H9 (cell line): ENCODE data around the gene UNC45A. TPM values are rescaled to one million over a fixed set of nuclear protein-coding genes. Genes with fewer than 3 reads are reported as not detected.

Source experiments
- DNase-seq: peaks from one replicate; pipeline ENCODE4 v3.0.0-alpha.2; 2017
- H2AFZ ChIP-seq: one replicate; pipeline ENCODE4 v1.6.1; 2013; ENCODE audit warnings: mild to moderate bottlenecking, low read length, control low read depth, moderate library complexity
- H2AK5ac ChIP-seq: 2 replicates; pipeline ENCODE4 v1.6.1; 2013; ENCODE audit warnings: low read length, control low read depth, mixed read lengths; ENCODE audit not compliant: insufficient read length
- H2BK120ac ChIP-seq: one replicate; pipeline ENCODE4 v1.6.1; 2013; ENCODE audit warnings: low read depth, mild to moderate bottlenecking, low read length, control low read depth, inconsistent platforms; ENCODE audit not compliant: poor library complexity, severe bottlenecking
- H2BK12ac ChIP-seq: 2 replicates; pipeline ENCODE4 v1.6.1; 2013; ENCODE audit warnings: low read length, control low read depth, mixed read lengths, low read depth; ENCODE audit not compliant: insufficient read length
- H2BK15ac ChIP-seq: 2 replicates; pipeline ENCODE4 v1.6.1; 2013; ENCODE audit warnings: low read depth, low read length, control low read depth
- H2BK20ac ChIP-seq: one replicate; pipeline ENCODE4 v1.6.1; 2013; ENCODE audit warnings: low read depth, mild to moderate bottlenecking, low read length, control low read depth, inconsistent platforms; ENCODE audit not compliant: poor library complexity, severe bottlenecking
- H2BK5ac ChIP-seq: 2 replicates; pipeline ENCODE4 v1.6.1; 2013; ENCODE audit warnings: low read length, control low read depth, mixed read lengths; ENCODE audit not compliant: insufficient read length
- H3K14ac ChIP-seq: 2 replicates; pipeline ENCODE4 v1.6.1; 2013; ENCODE audit warnings: low read length, control low read depth; ENCODE audit not compliant: insufficient read depth
- H3K18ac ChIP-seq: 2 replicates; pipeline ENCODE4 v1.6.1; 2013; ENCODE audit warnings: low read depth, mild to moderate bottlenecking, mixed read lengths, low read length, control low read depth; ENCODE audit not compliant: insufficient read length
- H3K23ac ChIP-seq: 2 replicates; pipeline ENCODE4 v1.6.1; 2013; ENCODE audit warnings: low read length, control low read depth, mixed read lengths, low read depth; ENCODE audit not compliant: insufficient read length
- H3K23me2 ChIP-seq: 2 replicates; pipeline ENCODE4 v1.6.1; 2013; ENCODE audit warnings: low read depth, mild to moderate bottlenecking, mixed read lengths, low read length, control low read depth; ENCODE audit not compliant: insufficient read length, poor library complexity, severe bottlenecking
- H3K27ac ChIP-seq: 2 replicates; pipeline ENCODE4 v1.5.1; 2013; ENCODE audit warnings: low read length, control low read depth, mixed read lengths, low read depth; ENCODE audit not compliant: insufficient read length
- H3K27me3 ChIP-seq: 2 replicates; pipeline ENCODE4 v1.6.1; 2013; ENCODE audit warnings: low read length, control low read depth, inconsistent platforms; ENCODE audit not compliant: insufficient read depth
- H3K4ac ChIP-seq: 2 replicates; pipeline ENCODE4 v1.6.1; 2013; ENCODE audit warnings: low read depth, mild to moderate bottlenecking, control low read depth, inconsistent platforms, low read length, moderate library complexity
- H3K4me1 ChIP-seq: 2 replicates; pipeline ENCODE4 v1.6.1; 2013; ENCODE audit warnings: low read length, control low read depth, inconsistent platforms; ENCODE audit not compliant: insufficient read depth
- H3K4me2 ChIP-seq: 2 replicates; pipeline ENCODE4 v1.6.1; 2013; ENCODE audit warnings: low read length, control low read depth, mixed read lengths; ENCODE audit not compliant: insufficient read length, insufficient read depth
- H3K56ac ChIP-seq: 2 replicates; pipeline ENCODE4 v1.6.1; 2013; ENCODE audit warnings: low read depth, mild to moderate bottlenecking, mixed read lengths, low read length, control low read depth; ENCODE audit not compliant: insufficient read length
- H3K79me1 ChIP-seq: 2 replicates; pipeline ENCODE4 v1.6.1; 2013; ENCODE audit warnings: low read depth, mild to moderate bottlenecking, moderate library complexity, low read length, control low read depth, inconsistent platforms; ENCODE audit not compliant: insufficient read depth, poor library complexity, severe bottlenecking
- H3K79me2 ChIP-seq: 2 replicates; pipeline ENCODE4 v1.6.1; 2013; ENCODE audit warnings: low read length, control low read depth, inconsistent platforms; ENCODE audit not compliant: insufficient read depth
- H3K9ac ChIP-seq: 2 replicates; pipeline ENCODE4 v1.6.1; 2013; ENCODE audit warnings: low read length, control low read depth, mixed read lengths; ENCODE audit not compliant: insufficient read length; ENCODE audit errors: extremely low read depth
- H3K9me3 ChIP-seq: one replicate; pipeline ENCODE4 v1.6.1; 2013; ENCODE audit warnings: low read depth, low read length, inconsistent platforms; ENCODE audit not compliant: control insufficient read depth
- H3T11ph ChIP-seq: one replicate; pipeline ENCODE4 v1.6.1; 2013; ENCODE audit warnings: mild to moderate bottlenecking, low read length, control low read depth, inconsistent platforms
- H4K20me1 ChIP-seq: one replicate; pipeline ENCODE4 v1.6.1; 2013; ENCODE audit not compliant: control insufficient read depth, insufficient read length, insufficient read depth
- H4K5ac ChIP-seq: 2 replicates; pipeline ENCODE4 v1.6.1; 2013; ENCODE audit warnings: low read depth, mild to moderate bottlenecking, mixed read lengths, low read length, control low read depth; ENCODE audit not compliant: insufficient read length
- H4K8ac ChIP-seq: replicated peaks from 2 replicates; pipeline ENCODE4 v1.6.1; 2013; ENCODE audit warnings: low read length, control low read depth, mixed read lengths, low read depth; ENCODE audit not compliant: insufficient read length
- H4K91ac ChIP-seq: 2 replicates; pipeline ENCODE4 v1.6.1; 2013; ENCODE audit warnings: low read depth, mild to moderate bottlenecking, moderate library complexity, mixed read lengths, low read length, control low read depth; ENCODE audit not compliant: insufficient read length
- H3K27ac Mint-ChIP-seq, 3 experiments: 2 replicates in 2 of 3; 3 replicates in 1 of 3; pipeline ENCODE4 v1.8.0; 2020 to 2021; ENCODE audit warnings: mixed read lengths in 3 of 3, mild to moderate bottlenecking in 1 of 3, moderate library complexity in 1 of 3
- H3K27me3 Mint-ChIP-seq: 2 replicates; pipeline ENCODE4 v1.8.0; 2021; ENCODE audit warnings: low read depth, mild to moderate bottlenecking, moderate library complexity, mixed read lengths
- H3K36me3 Mint-ChIP-seq, 3 experiments: 2 replicates in 2 of 3; 3 replicates in 1 of 3; pipeline ENCODE4 v1.8.0; 2020 to 2021; ENCODE audit warnings: low read depth in 3 of 3, mixed read lengths in 3 of 3; ENCODE audit not compliant: insufficient read depth in 1 of 3
- H3K4me1 Mint-ChIP-seq, 2 experiments: 2 replicates each; pipeline ENCODE4 v1.8.0; 2020; ENCODE audit warnings: mixed read lengths in 2 of 2
- H3K4me3 Mint-ChIP-seq, 2 experiments: 2 replicates in 1 of 2; 3 replicates in 1 of 2; pipeline ENCODE4 v1.8.0; 2020 to 2021; ENCODE audit warnings: mild to moderate bottlenecking in 2 of 2, mixed read lengths in 2 of 2, moderate library complexity in 1 of 2
- H3K9me3 Mint-ChIP-seq, 2 experiments: 2 replicates in 1 of 2; 3 replicates in 1 of 2; pipeline ENCODE4 v1.8.0; 2020; ENCODE audit warnings: mild to moderate bottlenecking in 2 of 2, mixed read lengths in 2 of 2, moderate library complexity in 1 of 2
- WGBS: extraction: QIAGEN DNeasy Blood & Tissue Kit; methylation state at CpG from one replicate; pipeline ENCODE4 v1.1.7; 2013; ENCODE audit warnings: missing lambda C conversion rate, low lambda C conversion rate, mixed read lengths; ENCODE audit not compliant: insufficient read length; ENCODE audit errors: extremely low coverage; 5-methylcytosine and 5-hydroxymethylcytosine counted together
- total RNA-seq: library from RNA; stranded (reverse); gene quantifications from 2 replicates; pipeline ENCODE4 v1.2.1, GENCODE V29; 2021
- TF ChIP-seq, protein P1 (sequence below): fragments of 200-600 bp; sonication (generic); conservative IDR thresholded peaks from 3 replicates; pipeline ENCODE4 v1.8.0; 2021; ENCODE audit warnings: antibody characterized with exemption, mild to moderate bottlenecking

UNC45A gene
- total RNA-seq, 1 experiment from 2014 or later, result 84.6 TPM

DNA sequence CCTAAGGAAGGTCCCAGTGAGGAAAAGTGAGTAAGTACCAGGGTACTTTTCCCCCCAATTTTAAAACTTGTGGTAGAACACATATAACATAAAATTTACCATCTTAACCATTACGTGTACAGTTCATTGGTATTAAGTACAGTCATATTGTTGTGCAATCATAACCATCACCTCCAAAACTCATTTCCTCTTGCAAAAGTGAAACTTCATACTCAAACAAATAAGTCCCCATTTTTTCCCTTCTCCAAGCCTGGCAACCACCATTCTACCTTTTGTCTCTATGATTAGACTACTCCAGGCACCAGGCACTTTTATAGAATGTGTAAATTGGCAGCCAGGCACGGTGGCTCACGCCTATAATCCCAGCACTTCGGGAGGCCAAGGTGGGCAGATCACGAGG, 47.0 kb downstream of the UNC45A start:
- H3K56ac ChIP-seq, result no peak overlapping the region
- no CpG with 5 or more reads among the region's 5 CpGs for WGBS

More for the DNA sequence above, 47.0 kb downstream of the UNC45A start:
- H3K27ac ChIP-seq, result no peak overlapping the region
- H3K9me3 ChIP-seq, result no peaks in the 10 kb centered on the region
- H4K20me1 ChIP-seq, result no peaks in the 10 kb centered on the region
- Mint-ChIP-seq H3K9me3 (no peaks in the 10 kb centered on the region), H3K4me3 (no peak overlapping the region), H3K27me3 (no peaks in the 10 kb centered on the region; the same call in 1 of the 2 replicates), H3K27ac (no peak overlapping the region), H3K4me1 (no peaks in the 10 kb centered on the region), H3K36me3 (peaks cover 53 to 74% (median 73%) of the 10 kb centered on the region in 3 experiments)
- no peaks in the 10 kb centered on the region for H3K23me2 ChIP-seq
- peaks cover 15% of the 10 kb centered on the region for H3K79me1 ChIP-seq
- H3K14ac ChIP-seq, result no peak overlapping the region
- H3K23ac ChIP-seq, result no peak overlapping the region
- H2BK5ac ChIP-seq, result no peak overlapping the region
- no peak overlapping the region for H2BK20ac ChIP-seq
- TF ChIP-seq, protein P1, sequence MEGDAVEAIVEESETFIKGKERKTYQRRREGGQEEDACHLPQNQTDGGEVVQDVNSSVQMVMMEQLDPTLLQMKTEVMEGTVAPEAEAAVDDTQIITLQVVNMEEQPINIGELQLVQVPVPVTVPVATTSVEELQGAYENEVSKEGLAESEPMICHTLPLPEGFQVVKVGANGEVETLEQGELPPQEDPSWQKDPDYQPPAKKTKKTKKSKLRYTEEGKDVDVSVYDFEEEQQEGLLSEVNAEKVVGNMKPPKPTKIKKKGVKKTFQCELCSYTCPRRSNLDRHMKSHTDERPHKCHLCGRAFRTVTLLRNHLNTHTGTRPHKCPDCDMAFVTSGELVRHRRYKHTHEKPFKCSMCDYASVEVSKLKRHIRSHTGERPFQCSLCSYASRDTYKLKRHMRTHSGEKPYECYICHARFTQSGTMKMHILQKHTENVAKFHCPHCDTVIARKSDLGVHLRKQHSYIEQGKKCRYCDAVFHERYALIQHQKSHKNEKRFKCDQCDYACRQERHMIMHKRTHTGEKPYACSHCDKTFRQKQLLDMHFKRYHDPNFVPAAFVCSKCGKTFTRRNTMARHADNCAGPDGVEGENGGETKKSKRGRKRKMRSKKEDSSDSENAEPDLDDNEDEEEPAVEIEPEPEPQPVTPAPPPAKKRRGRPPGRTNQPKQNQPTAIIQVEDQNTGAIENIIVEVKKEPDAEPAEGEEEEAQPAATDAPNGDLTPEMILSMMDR, result no peak
- H2AFZ ChIP-seq, result no peak overlapping the region
- no peak overlapping the region for H2BK12ac ChIP-seq
- H3K27me3 ChIP-seq, result no peaks in the 10 kb centered on the region
- H3T11ph ChIP-seq, result no peak overlapping the region
- H3K4ac ChIP-seq, result no peak overlapping the region
- H4K5ac ChIP-seq, result no peak overlapping the region
- H3K79me2 ChIP-seq, result peaks cover 13% of the 10 kb centered on the region
- DNase-seq, result no peak
- H3K4me1 ChIP-seq, result no peaks in the 10 kb centered on the region
- no peak overlapping the region for H2BK15ac ChIP-seq
- H3K9ac ChIP-seq, result no peak overlapping the region
- H3K4me2 ChIP-seq, result no peak overlapping the region
- H4K8ac ChIP-seq, result no peak overlapping the region
- no peak overlapping the region for H3K18ac ChIP-seq
- H4K91ac ChIP-seq, result no peak overlapping the region
- H2BK120ac ChIP-seq, result no peak overlapping the region
- H2AK5ac ChIP-seq, result no peak overlapping the region
